Midbrain (tissue), 1 donor: ENCODE measurements around the gene FOXD4L4.
"Not testable (repeated sequence)": the region's sequence is repeated elsewhere in the genome, so short reads cannot be mapped to it uniquely, and the experiment has no call there.

Experiments
- DNase-seq: peaks from one replicate; lab custom pipeline; 2025; lab: John Stamatoyannopoulos, UW

Gene FOXD4L4

DNA sequence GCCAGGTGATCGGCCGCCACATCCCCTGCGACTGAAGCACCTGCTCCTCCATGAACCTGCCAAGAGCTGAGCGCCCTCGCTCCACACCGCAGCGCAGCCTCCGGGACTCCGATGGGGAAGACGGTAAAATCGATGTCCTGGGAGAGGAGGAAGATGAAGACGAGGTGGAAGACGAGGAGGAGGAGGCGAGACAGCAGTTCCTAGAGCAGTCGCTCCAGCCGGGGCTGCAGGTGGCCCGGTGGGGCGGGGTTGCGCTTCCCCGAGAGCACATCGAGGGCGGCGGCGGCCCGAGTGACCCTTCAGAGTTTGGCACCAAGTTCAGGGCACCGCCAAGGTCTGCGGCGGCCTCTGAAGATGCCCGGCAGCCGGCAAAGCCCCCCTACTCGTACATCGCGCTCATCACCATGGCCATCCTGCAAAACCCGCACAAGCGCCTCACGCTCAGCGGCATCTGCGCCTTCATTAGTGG lies at the start of gene FOXD4L4:
FOXD4L4 (plus strand) TSS at position 51 of the 469 bp plus-strand sequence; CDS start at position 51, 0 bp downstream.
- not testable (repeated sequence) for DNase-seq

DNA sequence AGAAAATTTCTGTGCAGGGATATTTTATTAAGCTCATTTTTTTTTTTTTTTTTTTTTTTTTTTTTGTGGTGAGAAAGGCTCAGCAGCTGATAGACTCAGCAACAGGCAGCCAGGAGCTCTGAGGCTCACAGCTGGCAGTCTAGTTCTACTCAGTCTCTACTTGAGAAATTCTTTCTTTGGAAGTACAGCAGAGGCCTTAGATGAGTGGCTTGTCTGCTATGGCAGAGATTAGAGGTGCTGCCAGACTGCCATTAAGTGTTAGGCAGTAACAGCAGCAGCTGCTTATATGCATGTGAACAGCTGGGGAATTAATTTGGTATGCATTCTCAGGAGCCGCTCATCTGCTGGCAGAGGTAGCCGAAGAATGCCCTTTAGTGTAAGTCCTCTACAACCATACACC lies 33.4 kb upstream of the FOXD4L4 start:
- DNase-seq: not testable (repeated sequence)

- not testable (repeated sequence) for DNase-seq
These were observed 22.5 kb upstream of the FOXD4L4 start for GRCh38 chr9:65714445-65714844.

DNA sequence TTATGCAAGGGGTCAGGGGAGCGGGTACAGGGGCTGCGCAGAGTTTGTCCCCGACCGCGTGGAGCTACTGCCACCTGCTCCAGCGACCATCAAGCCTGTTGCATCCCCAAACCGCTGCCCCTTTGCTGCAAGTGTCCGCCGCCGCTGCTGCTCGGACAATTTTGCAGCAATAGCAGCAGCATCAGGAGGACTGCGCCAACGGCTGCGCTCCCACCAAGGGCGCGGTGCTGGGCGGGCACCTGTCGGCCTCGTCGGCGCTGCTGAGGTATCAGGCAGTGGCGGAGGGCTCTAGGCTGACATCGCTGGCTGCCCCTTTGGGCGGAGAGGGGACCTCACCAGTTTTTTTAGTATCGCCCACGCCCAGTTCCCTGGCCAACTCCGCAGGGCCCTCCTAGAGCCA lies 1.2 kb downstream of the FOXD4L4 start:
- not testable (repeated sequence) for DNase-seq
